Right lobe of liver (tissue), 6 donors: ENCODE data around the gene MFSD1. TPM values are rescaled to one million over a fixed set of nuclear protein-coding genes. Genes with fewer than 3 reads are reported as not detected.

Experiments
- ATAC-seq, 4 donors: fragments of 200-7000 bp; cut with Tn5 transposase; one replicate each; pipeline ENCODE4 v1.9.1; 2020; ENCODE audit warnings: mild to moderate bottlenecking in 4 of 4, moderate library complexity in 4 of 4
- DNase-seq, 3 donors: peaks; one replicate each; pipeline ENCODE4 v3.0.0-alpha.2; 2020
- H3K27ac ChIP-seq, 3 donors: fragments of 200-600 bp; one replicate each; pipeline ENCODE4 v1.8.0; 2022
- H3K27me3 ChIP-seq, 2 donors: fragments of 200-600 bp; one replicate each; pipeline ENCODE4 v1.8.0; 2022
- H3K36me3 ChIP-seq, 4 donors: fragments of 200-600 bp; sonication (generic) in 1 of 4; one replicate each; pipeline versions ENCODE4 v1.5.1 to v1.8.0; 2017 to 2022; ENCODE audit warnings: control low read depth in 1 of 4
- H3K4me1 ChIP-seq, 4 donors: fragments of 200-600 bp; sonication (generic) in 1 of 4; one replicate each; pipeline versions ENCODE4 v1.5.1 to v1.8.0; 2017 to 2022; ENCODE audit warnings: control low read depth in 1 of 4
- H3K4me3 ChIP-seq, 3 donors: fragments of 200-600 bp; one replicate each; pipeline ENCODE4 v1.8.0; 2022
- H3K9me3 ChIP-seq, 4 donors: fragments of 200-600 bp; sonication (generic) in 1 of 4; one replicate each; pipeline versions ENCODE4 v1.5.1 to v1.8.0; 2017 to 2022; ENCODE audit warnings: control low read depth in 1 of 4
- POLR2A ChIP-seq: fragments of 450-650 bp; IDR thresholded peaks from one replicate; pipeline ENCODE4 v1.6.1; 2017; ENCODE audit warnings: antibody characterized with exemption, mild to moderate bottlenecking
- WGBS: methylation state at CpG from one replicate; pipeline ENCODE4 v1.1.6; 2018; ENCODE audit warnings: low coverage, low lambda C conversion rate; ENCODE audit not compliant: insufficient coverage; ENCODE audit errors: missing lambda C conversion rate; 5-methylcytosine and 5-hydroxymethylcytosine counted together
- intact Hi-C, 2 donors: fragments of 100-400 bp; cut with DNase I; formaldehyde crosslinking; loops; one replicate each; pipeline versions ENCODE4 v1.11.2 to v1.14.1; 2022
- total RNA-seq, 6 experiments: library from RNA; depleted of rRNA in 2 of 6; stranded (reverse); fragments of >200 nt in 2 of 6; fragmentation: NEBNext Ultra II Directional in 3 of 6; extraction: Animal tissue kit (Norgen Biotek cat#: 25700) in 3 of 6; gene quantifications; one replicate each; pipeline versions ENCODE4 v1.1.0 to v1.2.4, GENCODE V29; 2016 to 2023
- TF ChIP-seq, protein P1 (sequence below), 4 donors: fragments of 200-600 bp in 3 of 4; fragments of 450-650 bp in 1 of 4; IDR thresholded peaks; one replicate each; pipeline versions ENCODE4 v1.5.1 to v1.8.0; 2016 to 2022; ENCODE audit warnings: antibody characterized with exemption in 4 of 4, mild to moderate bottlenecking in 2 of 4
- donor health status: DM: no; HTN: yes; CAD: no.
- donor health status: DM: no; HTN: no; CAD: no.
- donor health status: DM: no; HTN: no; CAD: no.
- donor health status: DM: no; HTN: yes; CAD: no.
- donor health status: DM: no; HTN: yes; CAD: no.

The MFSD1 gene
- total RNA-seq, 6 experiments from 2014 or later = 25.3 to 38.5 (median 35.3) TPM

DNA sequence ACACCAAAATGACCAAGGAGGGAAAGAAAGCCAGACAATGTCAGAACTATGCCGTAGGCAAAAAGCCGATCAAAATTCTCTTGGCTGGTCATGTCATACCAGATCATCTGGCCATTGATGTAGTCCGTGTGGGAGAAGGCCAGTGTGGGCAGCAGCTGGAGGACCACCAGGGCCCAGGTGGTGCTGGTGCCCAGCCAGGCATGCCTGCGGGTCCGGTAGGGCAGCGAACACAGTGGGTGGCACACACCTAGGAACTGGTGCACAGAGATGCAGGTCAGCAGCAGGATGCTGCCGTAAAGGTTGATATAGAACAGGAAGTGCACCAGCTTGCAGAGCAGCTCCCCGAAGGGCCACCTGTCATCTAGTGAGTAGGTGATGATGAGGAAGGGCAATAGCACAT lies 39.5 kb downstream of the MFSD1 start:
- Histone ChIP-seq H3K4me3 (no peak overlapping the region), H3K9me3 (no peaks in the 10 kb centered on the region), H3K27me3 (no peaks in the 10 kb centered on the region), H3K27ac (no peak overlapping the region), H3K36me3 (no peaks in the 10 kb centered on the region), H3K4me1 (peaks cover 0 to 4% (median 1%) of the 10 kb centered on the region in 4 donors)
- no peak for TF ChIP-seq POLR2A
- TF ChIP-seq, protein P1, sequence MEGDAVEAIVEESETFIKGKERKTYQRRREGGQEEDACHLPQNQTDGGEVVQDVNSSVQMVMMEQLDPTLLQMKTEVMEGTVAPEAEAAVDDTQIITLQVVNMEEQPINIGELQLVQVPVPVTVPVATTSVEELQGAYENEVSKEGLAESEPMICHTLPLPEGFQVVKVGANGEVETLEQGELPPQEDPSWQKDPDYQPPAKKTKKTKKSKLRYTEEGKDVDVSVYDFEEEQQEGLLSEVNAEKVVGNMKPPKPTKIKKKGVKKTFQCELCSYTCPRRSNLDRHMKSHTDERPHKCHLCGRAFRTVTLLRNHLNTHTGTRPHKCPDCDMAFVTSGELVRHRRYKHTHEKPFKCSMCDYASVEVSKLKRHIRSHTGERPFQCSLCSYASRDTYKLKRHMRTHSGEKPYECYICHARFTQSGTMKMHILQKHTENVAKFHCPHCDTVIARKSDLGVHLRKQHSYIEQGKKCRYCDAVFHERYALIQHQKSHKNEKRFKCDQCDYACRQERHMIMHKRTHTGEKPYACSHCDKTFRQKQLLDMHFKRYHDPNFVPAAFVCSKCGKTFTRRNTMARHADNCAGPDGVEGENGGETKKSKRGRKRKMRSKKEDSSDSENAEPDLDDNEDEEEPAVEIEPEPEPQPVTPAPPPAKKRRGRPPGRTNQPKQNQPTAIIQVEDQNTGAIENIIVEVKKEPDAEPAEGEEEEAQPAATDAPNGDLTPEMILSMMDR (IDR thresholded peaks at IDR 0.05) = no peak
- DNase-seq (no peak), ATAC-seq (no peak)
- 88% methylated on average over 4 of the region's 8 CpGs for WGBS
- intact Hi-C loops = loop anchor here in 1 of 2 donors (5.0 kb wide), 1 partner anchor 416 kb away; no protein-coding TSS in a partner anchor

DNA sequence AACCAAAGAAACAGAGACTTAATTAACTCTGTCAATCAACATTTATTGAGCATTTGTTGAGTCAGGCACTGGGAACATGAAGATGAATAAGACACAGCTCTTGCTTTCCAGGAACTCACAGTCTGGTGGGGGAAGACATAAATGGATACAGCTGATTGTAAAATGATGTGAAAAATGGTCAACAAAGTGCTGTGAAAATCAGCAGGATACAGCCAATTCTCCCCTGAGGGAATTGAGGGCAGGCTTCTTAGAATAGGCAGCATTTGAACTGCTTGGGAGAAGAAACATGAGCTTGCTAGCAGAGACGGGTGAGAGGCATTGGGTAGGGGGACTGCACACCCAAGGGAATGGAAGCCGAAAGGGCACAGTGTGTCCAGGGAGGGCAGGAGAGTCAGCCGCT lies 41.1 kb downstream of the MFSD1 start:
- WGBS = 80% methylated on average over 1 of the region's 3 CpGs
- Histone ChIP-seq H3K4me1 (peaks cover 0 to 12% (median 5%) of the 10 kb centered on the region in 4 donors), H3K36me3 (no peaks in the 10 kb centered on the region), H3K4me3 (no peak overlapping the region), H3K27ac (no peak overlapping the region), H3K27me3 (no peaks in the 10 kb centered on the region), H3K9me3 (no peaks in the 10 kb centered on the region)
- intact Hi-C loops = loop anchor here in 1 of 2 donors (5.0 kb wide), 1 partner anchor 414 kb away; no protein-coding TSS in a partner anchor
- no peak for ATAC-seq
- TF ChIP-seq POLR2A = no peak
- no peak for DNase-seq

DNA sequence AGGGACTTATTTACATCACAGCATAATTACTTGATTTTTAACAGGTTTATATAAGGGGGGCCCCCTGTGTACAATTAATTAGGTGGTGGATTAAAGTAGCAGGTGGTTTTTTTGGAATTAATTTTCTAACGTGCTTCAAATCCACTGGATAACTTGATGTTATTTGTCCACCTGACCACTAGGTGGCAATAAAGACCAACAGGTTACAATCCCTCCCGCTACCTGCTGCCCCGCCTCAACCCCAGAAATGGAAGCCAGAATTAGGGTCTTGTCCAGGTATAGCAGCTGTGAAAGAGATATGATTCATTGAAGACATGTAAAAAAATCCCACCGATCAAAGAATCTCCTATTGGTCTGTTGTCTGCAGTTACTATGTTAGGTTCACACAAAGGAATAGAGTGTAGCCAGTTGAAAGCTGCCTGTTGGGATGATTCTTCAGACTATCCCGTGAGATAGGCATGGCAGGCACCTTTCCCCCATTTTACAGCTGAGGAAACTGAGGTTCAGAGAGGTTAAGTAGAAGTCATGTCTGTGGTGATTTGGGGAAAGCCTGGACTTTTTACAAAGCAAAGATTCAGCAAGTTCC lies 44.0 kb downstream of the MFSD1 start:
- Histone ChIP-seq H3K9me3 (no peaks in the 10 kb centered on the region), H3K27me3 (no peaks in the 10 kb centered on the region), H3K36me3 (no peaks in the 10 kb centered on the region), H3K4me1 (peaks cover 0 to 12% (median 5%) of the 10 kb centered on the region in 4 donors), H3K4me3 (no peak overlapping the region), H3K27ac (no peak overlapping the region)
- 8% methylated on average over 5 of the region's 5 CpGs for WGBS
- DNase-seq (no peak), ATAC-seq (peak; percentile 74 to 85 (median 81))
- intact Hi-C loops = no loop called here
- no peak for TF ChIP-seq POLR2A
- TF ChIP-seq, protein P1 (IDR thresholded peaks at IDR 0.05) = peak; percentile 63 to 78 (median 66)

DNA sequence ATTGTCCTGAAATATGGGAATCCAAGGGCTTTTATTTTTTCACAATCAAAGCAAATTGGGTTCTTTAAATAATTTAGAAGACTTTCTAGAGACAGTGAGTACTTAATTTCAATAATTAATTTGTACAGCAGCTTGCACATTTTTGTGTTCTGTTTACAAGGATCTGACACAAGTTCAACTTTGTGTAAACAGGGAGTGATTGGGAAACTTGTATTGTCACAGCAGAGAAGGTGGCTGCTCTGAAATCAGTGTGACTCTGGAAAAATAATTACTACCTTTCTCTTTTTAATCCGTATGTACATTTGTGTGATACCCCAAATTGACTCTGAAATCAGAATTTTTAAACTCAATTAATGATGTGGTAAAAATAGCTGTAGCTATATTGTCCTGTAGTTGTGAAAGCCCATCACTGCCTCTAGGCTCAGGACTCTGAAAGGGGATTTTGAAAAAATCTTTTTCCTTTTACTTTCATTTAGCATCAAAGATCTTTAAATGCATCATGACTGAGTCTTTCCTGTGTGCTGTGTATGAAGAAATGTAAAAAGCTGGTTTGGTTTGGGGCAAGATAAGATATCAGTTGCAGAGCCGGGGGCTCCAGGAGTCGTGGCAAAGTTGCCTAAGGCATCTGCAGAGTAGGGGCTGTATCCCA lies 45.1 kb downstream of the MFSD1 start:
- intact Hi-C loops = no loop called here

More for the DNA sequence above, 45.1 kb downstream of the MFSD1 start:
- WGBS = 45% methylated on average over 3 of the region's 3 CpGs
- no peak overlapping the region for H3K4me3 ChIP-seq
- no peaks in the 10 kb centered on the region for H3K9me3 ChIP-seq
- no peaks in the 10 kb centered on the region for H3K36me3 ChIP-seq
- peak overlapping the region in 1 of 3 donors; percentile 26 for H3K27ac ChIP-seq
- DNase-seq (no peak), ATAC-seq (peak; percentile 63 to 81 (median 72))
- TF ChIP-seq POLR2A = no peak
- TF ChIP-seq, protein P1 (IDR thresholded peaks at IDR 0.05) = no peak
- peaks cover 0 to 12% (median 5%) of the 10 kb centered on the region in 4 donors for H3K4me1 ChIP-seq
- no peaks in the 10 kb centered on the region for H3K27me3 ChIP-seq
